Measurements from ENCODE around the gene TPRG1L. TPM values are rescaled to one million over a fixed set of nuclear protein-coding genes. Genes with fewer than 3 reads are reported as not detected.

Gene TPRG1L
- total and polyA plus RNA-seq, 2 donors: 8.5 to 37.1 TPM

DNA sequence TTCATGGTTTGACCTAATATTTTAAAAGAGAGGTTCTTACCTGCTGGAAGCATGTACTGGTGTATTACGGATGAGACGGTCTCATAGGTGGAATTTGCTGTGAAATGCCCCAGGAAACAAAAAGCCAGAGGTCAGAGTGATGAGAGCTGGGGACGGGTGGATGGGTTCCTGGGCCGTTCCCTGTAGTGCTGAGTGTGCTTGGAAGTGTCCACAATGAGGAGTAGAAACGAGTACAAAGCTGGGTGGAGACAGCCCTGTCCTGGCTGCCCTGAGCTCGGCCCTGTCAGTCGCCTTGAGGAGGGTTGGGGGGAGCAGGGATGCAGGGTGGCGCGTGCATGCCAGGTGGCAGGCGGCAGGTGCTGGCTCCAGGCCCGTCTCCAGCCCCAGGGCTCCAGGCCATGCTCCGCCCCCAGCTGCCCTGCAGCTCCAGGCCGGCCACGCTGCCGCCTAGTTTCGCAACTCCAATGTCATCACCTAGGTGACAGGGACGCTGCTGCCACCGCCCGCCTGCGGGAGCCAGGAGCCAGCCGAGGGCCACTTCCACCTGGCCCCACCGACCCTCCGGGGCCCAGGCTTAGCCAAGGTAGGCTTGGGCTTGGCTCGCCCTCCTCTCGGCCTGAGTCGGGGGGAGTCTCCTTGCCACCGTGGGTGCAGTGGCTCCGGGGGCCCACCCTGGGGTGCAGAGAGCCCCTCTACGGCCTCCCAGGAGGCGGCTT is 43.9 kb downstream of the TPRG1L start:
- Histone ChIP-seq H3K4me1 (ENCODE audit: control insufficient read depth in 2 of 2, insufficient read depth in 2 of 2, low read length in 2 of 2) (peaks cover 0 to 8% of the 10 kb centered on the region in 2 donors), H3K27ac (ENCODE audit: low read depth in 1 of 2, low read length in 1 of 2) (no peak overlapping the region), H3K36me3 (ENCODE audit: control insufficient read depth in 2 of 2, insufficient read depth in 2 of 2, low read length in 1 of 2) (no peaks in the 10 kb centered on the region), H3K27me3 (ENCODE audit: control insufficient read depth in 2 of 2, insufficient read depth in 1 of 2, low read length in 1 of 2) (peaks cover 0 to 20% of the 10 kb centered on the region in 2 donors), H3K9me3 (ENCODE audit: control insufficient read depth in 2 of 2, insufficient read depth in 1 of 2, low read length in 1 of 2) (no peaks in the 10 kb centered on the region), H3K4me3 (ENCODE audit: low read length in 2 of 2) (no peak overlapping the region)
- DNase-seq (ENCODE audit: low read depth in 6 of 9, low spot score in 9 of 9): no peak
- WGBS: 56% methylated on average over 30 of the region's 30 CpGs

DNA sequence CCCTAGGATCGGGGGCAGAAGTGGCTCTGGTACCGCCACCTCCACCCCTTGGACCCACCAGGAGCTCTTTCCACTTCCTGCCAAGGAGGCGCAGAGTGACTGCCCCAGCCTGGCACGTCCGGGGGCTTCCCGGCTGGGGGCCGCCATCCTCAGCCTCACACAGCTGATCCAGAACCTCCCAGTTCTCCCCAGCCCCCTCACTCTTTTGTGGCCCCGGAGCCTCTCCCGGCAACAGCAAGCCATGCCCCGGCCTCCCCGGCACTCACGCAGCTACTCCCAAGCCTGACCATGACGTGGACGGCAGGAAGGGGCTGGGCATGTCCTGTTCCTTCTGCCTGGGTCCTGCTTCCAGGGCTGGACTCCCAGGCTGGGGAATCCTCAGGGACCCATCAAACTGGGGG is 44.6 kb downstream of the TPRG1L start:
- Histone ChIP-seq H3K4me1 (ENCODE audit: control insufficient read depth in 2 of 2, insufficient read depth in 2 of 2, low read length in 2 of 2) (peaks cover 0 to 14% of the 10 kb centered on the region in 2 donors), H3K36me3 (ENCODE audit: control insufficient read depth in 2 of 2, insufficient read depth in 2 of 2, low read length in 1 of 2) (no peaks in the 10 kb centered on the region), H3K9me3 (ENCODE audit: control insufficient read depth in 2 of 2, insufficient read depth in 1 of 2, low read length in 1 of 2) (no peaks in the 10 kb centered on the region), H3K4me3 (ENCODE audit: low read length in 2 of 2) (no peak overlapping the region), H3K27ac (ENCODE audit: low read depth in 1 of 2, low read length in 1 of 2) (no peak overlapping the region), H3K27me3 (ENCODE audit: control insufficient read depth in 2 of 2, insufficient read depth in 1 of 2, low read length in 1 of 2) (peaks cover 0 to 20% of the 10 kb centered on the region in 2 donors)
- no peak for DNase-seq (ENCODE audit: low read depth in 6 of 9, low spot score in 9 of 9)
- WGBS: 92% methylated on average over 14 of the region's 14 CpGs

DNA sequence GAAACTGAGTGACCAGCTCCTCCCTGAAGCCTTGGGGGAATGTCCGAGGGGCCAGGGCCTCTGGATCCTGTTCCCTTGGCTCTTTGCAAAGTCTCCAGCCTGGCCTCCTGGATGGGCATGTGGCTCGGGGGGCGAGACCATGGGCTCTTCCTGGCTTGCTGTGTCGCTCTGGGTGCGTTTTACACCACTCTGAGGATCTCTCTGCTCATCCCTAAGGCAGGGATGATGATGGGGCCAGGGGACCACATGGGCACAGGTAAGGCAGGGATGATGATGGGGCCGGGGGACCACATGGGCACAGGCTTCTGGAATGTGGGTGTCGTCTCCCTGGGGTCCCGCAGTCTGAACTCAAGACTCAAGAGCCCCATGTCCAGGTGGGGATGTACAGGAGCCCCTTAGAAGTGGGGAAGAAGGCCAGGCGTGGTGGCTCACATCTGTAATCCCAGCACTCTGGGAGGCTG is 45.2 kb downstream of the TPRG1L start:
- Histone ChIP-seq H3K4me3 (ENCODE audit: low read length in 2 of 2) (no peak overlapping the region), H3K27ac (ENCODE audit: low read depth in 1 of 2, low read length in 1 of 2) (no peak overlapping the region), H3K4me1 (ENCODE audit: control insufficient read depth in 2 of 2, insufficient read depth in 2 of 2, low read length in 2 of 2) (peaks cover 0 to 16% of the 10 kb centered on the region in 2 donors), H3K27me3 (ENCODE audit: control insufficient read depth in 2 of 2, insufficient read depth in 1 of 2, low read length in 1 of 2) (peaks cover 0 to 20% of the 10 kb centered on the region in 2 donors), H3K9me3 (ENCODE audit: control insufficient read depth in 2 of 2, insufficient read depth in 1 of 2, low read length in 1 of 2) (no peaks in the 10 kb centered on the region), H3K36me3 (ENCODE audit: control insufficient read depth in 2 of 2, insufficient read depth in 2 of 2, low read length in 1 of 2) (no peaks in the 10 kb centered on the region)
- DNase-seq (ENCODE audit: low read depth in 6 of 9, low spot score in 9 of 9): no peak
- WGBS: 87% methylated on average over 9 of the region's 9 CpGs

DNA sequence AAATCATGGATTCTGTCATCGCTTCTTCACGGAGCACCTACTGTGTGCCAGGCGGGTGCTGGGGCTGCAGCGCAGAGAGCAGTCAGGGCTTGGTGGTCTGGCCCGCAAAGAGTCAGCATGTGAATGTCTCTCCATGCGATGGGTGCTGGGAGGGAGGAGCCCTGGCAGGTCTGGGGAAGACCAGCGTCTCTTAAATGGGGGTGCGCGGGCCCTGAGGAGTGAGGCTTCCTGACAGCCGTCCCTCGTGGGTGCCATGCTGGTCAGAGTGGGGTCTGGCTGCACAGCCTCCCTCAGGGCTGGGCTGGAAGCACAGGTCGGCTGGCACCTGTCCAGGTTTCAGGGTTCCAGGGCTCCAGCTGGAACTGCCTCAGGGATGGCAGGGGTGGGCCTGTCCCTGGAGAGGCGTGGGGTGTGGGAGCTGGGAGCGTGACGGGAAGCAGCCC is 46.0 kb downstream of the TPRG1L start:
- no peak overlapping the region for H3K4me3 ChIP-seq (ENCODE audit: low read length in 2 of 2)
- DNase-seq (ENCODE audit: low read depth in 6 of 9, low spot score in 9 of 9): no peak
- no peaks in the 10 kb centered on the region for H3K9me3 ChIP-seq (ENCODE audit: control insufficient read depth in 2 of 2, insufficient read depth in 1 of 2, low read length in 1 of 2)
- H3K27ac ChIP-seq (ENCODE audit: low read depth in 1 of 2, low read length in 1 of 2): no peak overlapping the region
- H3K36me3 ChIP-seq (ENCODE audit: control insufficient read depth in 2 of 2, insufficient read depth in 2 of 2, low read length in 1 of 2): no peaks in the 10 kb centered on the region
- peaks cover 0 to 16% of the 10 kb centered on the region in 2 donors for H3K4me1 ChIP-seq (ENCODE audit: control insufficient read depth in 2 of 2, insufficient read depth in 2 of 2, low read length in 2 of 2)
- peaks cover 0 to 20% of the 10 kb centered on the region in 2 donors for H3K27me3 ChIP-seq (ENCODE audit: control insufficient read depth in 2 of 2, insufficient read depth in 1 of 2, low read length in 1 of 2)
- 96% methylated on average over 15 of the region's 15 CpGs for WGBS

DNA sequence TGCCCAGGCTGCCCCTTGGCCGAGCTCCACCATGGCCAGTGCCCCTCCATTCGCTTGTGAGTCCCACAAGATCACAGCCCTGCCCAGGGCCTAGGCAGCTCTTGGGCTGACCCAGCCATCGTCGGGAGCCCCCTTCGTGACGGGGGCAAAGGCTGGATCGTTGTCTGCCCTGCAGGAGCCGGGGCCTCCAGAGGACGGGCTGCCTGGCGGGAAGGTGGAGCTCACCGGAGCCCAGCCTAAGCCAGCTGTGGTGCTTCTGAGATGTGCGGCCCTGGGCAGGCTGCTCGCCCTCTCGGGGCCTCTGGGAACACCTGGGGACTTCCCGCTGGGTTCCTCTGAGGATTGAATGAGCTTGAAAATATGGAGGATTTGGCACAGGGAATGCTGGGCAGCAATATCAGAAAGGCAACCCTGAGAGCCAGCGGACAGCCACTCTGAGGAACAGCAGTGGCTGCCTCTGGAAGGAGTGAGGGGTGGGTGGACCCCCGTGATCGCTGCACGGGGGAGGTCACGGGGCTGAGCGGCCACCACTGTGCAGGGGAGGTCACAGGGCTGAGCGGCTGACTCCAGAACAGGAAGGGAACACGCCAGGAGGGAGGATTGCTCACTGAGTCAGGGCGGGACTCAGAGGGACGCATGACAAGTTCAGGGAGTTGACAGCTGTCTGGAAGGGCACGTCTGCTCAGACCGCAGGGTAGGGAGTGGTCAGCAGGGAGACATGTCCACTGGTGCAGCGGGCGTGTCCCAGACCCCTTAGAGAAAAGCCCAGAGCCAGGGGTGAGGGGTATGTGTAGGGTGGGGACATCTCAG is 46.8 kb downstream of the TPRG1L start:
- no peak overlapping the region for H3K4me3 ChIP-seq (ENCODE audit: low read length in 2 of 2)
- peaks cover 0 to 16% of the 10 kb centered on the region in 2 donors for H3K4me1 ChIP-seq (ENCODE audit: control insufficient read depth in 2 of 2, insufficient read depth in 2 of 2, low read length in 2 of 2)
- 90% methylated on average over 29 of the region's 29 CpGs for WGBS
- H3K36me3 ChIP-seq (ENCODE audit: control insufficient read depth in 2 of 2, insufficient read depth in 2 of 2, low read length in 1 of 2): no peaks in the 10 kb centered on the region
- no peaks in the 10 kb centered on the region for H3K9me3 ChIP-seq (ENCODE audit: control insufficient read depth in 2 of 2, insufficient read depth in 1 of 2, low read length in 1 of 2)
- no peak overlapping the region for H3K27ac ChIP-seq (ENCODE audit: low read depth in 1 of 2, low read length in 1 of 2)
- H3K27me3 ChIP-seq (ENCODE audit: control insufficient read depth in 2 of 2, insufficient read depth in 1 of 2, low read length in 1 of 2): peaks cover 0 to 20% of the 10 kb centered on the region in 2 donors
- DNase-seq (ENCODE audit: low read depth in 6 of 9, low spot score in 9 of 9): no peak

DNA sequence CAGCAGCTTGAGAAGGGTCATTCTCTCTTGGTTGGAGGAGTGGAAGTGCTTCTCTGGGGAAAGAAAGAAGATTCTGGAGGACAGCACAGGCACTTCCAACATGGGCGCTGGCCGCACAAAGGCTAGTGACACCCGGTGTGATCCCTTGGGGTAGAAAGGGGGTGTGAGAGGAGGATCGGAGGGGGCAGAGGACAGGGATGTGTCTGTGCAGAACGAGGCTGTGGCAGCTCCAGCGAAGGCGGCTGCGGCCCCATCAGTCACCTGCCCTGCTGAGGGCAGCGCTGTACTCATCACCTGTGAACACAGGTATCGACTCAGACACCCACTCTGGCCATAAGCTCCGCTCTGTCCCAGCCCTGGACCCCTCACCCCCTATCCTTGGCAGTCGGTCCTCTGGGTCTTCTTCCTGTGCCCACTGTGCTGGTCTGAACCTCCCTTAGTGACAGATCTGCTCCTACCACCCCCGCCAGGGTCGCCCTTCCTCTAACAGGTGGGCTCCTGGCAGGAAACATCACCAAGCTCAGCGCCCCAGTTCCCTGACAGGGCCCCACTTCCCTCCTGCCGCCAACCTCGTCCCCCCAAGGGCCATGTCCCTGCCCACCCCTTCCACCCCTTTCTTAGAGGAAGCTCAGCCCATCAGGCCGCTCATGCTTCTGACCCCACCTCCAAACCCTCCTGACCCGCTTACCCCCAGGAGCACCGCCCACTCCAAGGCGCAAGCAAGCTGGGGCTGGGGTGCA is 47.6 kb downstream of the TPRG1L start:
- DNase-seq (ENCODE audit: low read depth in 6 of 9, low spot score in 9 of 9): no peak
- Histone ChIP-seq H3K4me1 (ENCODE audit: control insufficient read depth in 2 of 2, insufficient read depth in 2 of 2, low read length in 2 of 2) (peaks cover 0 to 24% of the 10 kb centered on the region in 2 donors), H3K27me3 (ENCODE audit: control insufficient read depth in 2 of 2, insufficient read depth in 1 of 2, low read length in 1 of 2) (peaks cover 0 to 20% of the 10 kb centered on the region in 2 donors), H3K36me3 (ENCODE audit: control insufficient read depth in 2 of 2, insufficient read depth in 2 of 2, low read length in 1 of 2) (no peaks in the 10 kb centered on the region), H3K27ac (ENCODE audit: low read depth in 1 of 2, low read length in 1 of 2) (no peak overlapping the region), H3K9me3 (ENCODE audit: control insufficient read depth in 2 of 2, insufficient read depth in 1 of 2, low read length in 1 of 2) (no peaks in the 10 kb centered on the region), H3K4me3 (ENCODE audit: low read length in 2 of 2) (no peak overlapping the region)
- WGBS: 78% methylated on average over 21 of the region's 21 CpGs

DNA sequence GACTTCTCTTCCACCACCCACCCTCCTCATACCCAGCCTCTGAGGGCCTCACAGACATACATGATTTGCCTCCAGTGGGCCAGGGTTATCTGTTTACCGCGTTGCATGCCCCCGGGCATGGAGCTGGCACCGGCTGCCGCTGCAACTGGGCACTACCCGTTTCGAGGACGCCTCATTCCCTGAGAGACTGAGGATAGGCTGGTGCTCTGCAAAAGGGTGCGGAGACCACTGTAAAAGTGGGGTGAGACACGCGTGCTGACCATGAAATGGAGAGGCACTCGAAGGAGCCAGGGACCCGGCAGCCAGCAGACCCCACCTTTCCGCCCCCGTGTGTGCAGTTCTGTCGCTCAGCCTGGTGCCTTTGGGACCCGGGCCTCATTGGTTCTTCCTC is 48.2 kb downstream of the TPRG1L start:
- H3K9me3 ChIP-seq (ENCODE audit: control insufficient read depth in 2 of 2, insufficient read depth in 1 of 2, low read length in 1 of 2): no peaks in the 10 kb centered on the region
- H3K4me1 ChIP-seq (ENCODE audit: control insufficient read depth in 2 of 2, insufficient read depth in 2 of 2, low read length in 2 of 2): peaks cover 0 to 27% of the 10 kb centered on the region in 2 donors
- H3K36me3 ChIP-seq (ENCODE audit: control insufficient read depth in 2 of 2, insufficient read depth in 2 of 2, low read length in 1 of 2): no peaks in the 10 kb centered on the region
- no peak overlapping the region for H3K4me3 ChIP-seq (ENCODE audit: low read length in 2 of 2)
- WGBS: 95% methylated on average over 17 of the region's 17 CpGs
- peaks cover 0 to 20% of the 10 kb centered on the region in 2 donors for H3K27me3 ChIP-seq (ENCODE audit: control insufficient read depth in 2 of 2, insufficient read depth in 1 of 2, low read length in 1 of 2)
- H3K27ac ChIP-seq (ENCODE audit: low read depth in 1 of 2, low read length in 1 of 2): no peak overlapping the region
- no peak for DNase-seq (ENCODE audit: low read depth in 6 of 9, low spot score in 9 of 9)

DNA sequence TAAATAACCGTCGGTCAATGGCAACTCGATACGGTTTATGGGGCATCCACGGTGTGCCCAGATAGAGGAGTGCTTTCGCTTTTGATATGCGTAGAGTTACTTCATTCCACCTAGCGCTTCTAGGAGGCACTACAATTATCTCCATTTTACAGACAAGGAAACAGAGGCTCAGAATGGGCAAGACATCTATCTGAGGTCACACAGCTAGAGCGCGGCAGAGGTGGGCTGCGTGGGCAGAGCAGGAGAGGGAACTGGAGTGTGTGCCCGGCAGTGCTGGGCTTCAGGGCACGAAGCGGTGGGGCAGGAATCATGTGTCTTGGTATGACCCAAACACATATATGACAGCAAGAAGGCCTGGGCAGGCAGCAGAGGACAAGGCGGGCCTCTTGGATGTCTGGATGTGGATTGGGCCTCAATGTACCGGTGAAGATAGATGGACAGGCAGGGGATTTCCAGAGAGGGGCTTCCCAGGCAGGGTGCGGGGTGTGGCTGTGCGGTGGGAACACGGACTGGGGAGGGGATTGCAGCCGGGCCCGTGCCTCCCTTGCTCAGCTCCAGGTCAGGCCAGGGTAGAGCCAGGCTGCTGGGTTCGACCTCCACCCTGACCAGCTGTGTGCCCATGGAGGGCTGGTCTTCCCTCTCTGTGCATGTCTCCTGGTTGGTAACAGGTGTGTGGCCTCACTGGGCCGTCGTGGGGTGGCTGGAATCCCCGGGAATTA is 48.7 kb downstream of the TPRG1L start:
- no peak for DNase-seq (ENCODE audit: low read depth in 6 of 9, low spot score in 9 of 9)
- Histone ChIP-seq H3K27ac (ENCODE audit: low read depth in 1 of 2, low read length in 1 of 2) (peak overlapping the region in 1 of 2 donors; percentile 43), H3K4me3 (ENCODE audit: low read length in 2 of 2) (no peak overlapping the region), H3K9me3 (ENCODE audit: control insufficient read depth in 2 of 2, insufficient read depth in 1 of 2, low read length in 1 of 2) (no peaks in the 10 kb centered on the region), H3K36me3 (ENCODE audit: control insufficient read depth in 2 of 2, insufficient read depth in 2 of 2, low read length in 1 of 2) (no peaks in the 10 kb centered on the region), H3K27me3 (ENCODE audit: control insufficient read depth in 2 of 2, insufficient read depth in 1 of 2, low read length in 1 of 2) (peaks cover 0 to 16% of the 10 kb centered on the region in 2 donors), H3K4me1 (ENCODE audit: control insufficient read depth in 2 of 2, insufficient read depth in 2 of 2, low read length in 2 of 2) (peaks cover 0 to 30% of the 10 kb centered on the region in 2 donors)
- 94% methylated on average over 25 of the region's 25 CpGs for WGBS
